Stimulated activated naive CD8-positive, alpha-beta T cell treated with anti-CD3 and anti-CD28 coated beads, Interleukin-15, Interleukin-2, amounts not matched to agents 100 ng/mL and 50 ng/mL, for 24 hours (primary cell): Measurements from ENCODE around the gene MYL4.
"Not testable (repeated sequence)": the region's sequence is repeated elsewhere in the genome, so short reads cannot be mapped to it uniquely, and the experiment has no call there.

ENCODE experiments used
- H3K27ac Mint-ChIP-seq: one replicate; pipeline ENCODE4 v1.8.0; 2021; ENCODE audit warnings: mild to moderate bottlenecking, mixed read lengths
- H3K27me3 Mint-ChIP-seq: one replicate; pipeline ENCODE4 v1.8.0; 2021; ENCODE audit warnings: mixed read lengths
- H3K36me3 Mint-ChIP-seq: one replicate; pipeline ENCODE4 v1.8.0; 2021; ENCODE audit warnings: low read depth, mixed read lengths
- H3K4me1 Mint-ChIP-seq: one replicate; pipeline ENCODE4 v1.8.0; 2021; ENCODE audit warnings: low read depth, mixed read lengths
- H3K4me3 Mint-ChIP-seq: one replicate; pipeline ENCODE4 v1.8.0; 2021; ENCODE audit warnings: mild to moderate bottlenecking, mixed read lengths
- H3K9me3 Mint-ChIP-seq: one replicate; pipeline ENCODE4 v1.8.0; 2021; ENCODE audit warnings: mixed read lengths

The MYL4 gene

GRCh38 chr17:47205419-47205963, 3.7 kb upstream of the MYL4 start:
- Mint-ChIP-seq H3K27me3 (no peaks in the 10 kb centered on the region), H3K36me3 (no peaks in the 10 kb centered on the region), H3K9me3 (no peaks in the 10 kb centered on the region), H3K4me1 (peaks cover 53% of the 10 kb centered on the region), H3K4me3 (peak overlapping the region; percentile 77), H3K27ac (peak overlapping the region; percentile 89)

GRCh38 chr17:47207143-47208067, 1.7 kb upstream of the MYL4 start:
- Mint-ChIP-seq H3K36me3 (no peaks in the 10 kb centered on the region), H3K27me3 (no peaks in the 10 kb centered on the region), H3K4me3 (no peak overlapping the region), H3K4me1 (peaks cover 51% of the 10 kb centered on the region), H3K27ac (no peak overlapping the region), H3K9me3 (no peaks in the 10 kb centered on the region)

GRCh38 chr17:47209499-47209898, 351 bp downstream of the MYL4 start:
- Mint-ChIP-seq H3K4me1 (peaks cover 36% of the 10 kb centered on the region), H3K27me3 (no peaks in the 10 kb centered on the region), H3K9me3 (no peaks in the 10 kb centered on the region), H3K27ac (no peak overlapping the region), H3K4me3 (no peak overlapping the region), H3K36me3 (no peaks in the 10 kb centered on the region)

GRCh38 chr17:47210105-47210504, 957 bp downstream of the MYL4 start:
- Mint-ChIP-seq H3K27ac (no peak overlapping the region), H3K27me3 (no peaks in the 10 kb centered on the region), H3K4me1 (peaks cover 30% of the 10 kb centered on the region), H3K4me3 (no peak overlapping the region), H3K36me3 (no peaks in the 10 kb centered on the region), H3K9me3 (no peaks in the 10 kb centered on the region)

- Mint-ChIP-seq H3K4me3 (no peak overlapping the region), H3K27ac (no peak overlapping the region), H3K36me3 (no peaks in the 10 kb centered on the region), H3K27me3 (no peaks in the 10 kb centered on the region), H3K4me1 (peaks cover 23% of the 10 kb centered on the region), H3K9me3 (no peaks in the 10 kb centered on the region)
These were observed 1.6 kb downstream of the MYL4 start for GRCh38 chr17:47210779-47211178.

- Mint-ChIP-seq H3K9me3 (no peaks in the 10 kb centered on the region), H3K36me3 (no peaks in the 10 kb centered on the region), H3K27me3 (no peaks in the 10 kb centered on the region), H3K4me3 (no peak overlapping the region), H3K4me1 (peaks cover 15% of the 10 kb centered on the region), H3K27ac (no peak overlapping the region)
These were observed 3.3 kb downstream of the MYL4 start for GRCh38 chr17:47212458-47212857.

GRCh38 chr17:47213540-47213939, 4.4 kb downstream of the MYL4 start:
- H3K27me3 Mint-ChIP-seq: no peaks in the 10 kb centered on the region
- H3K27ac Mint-ChIP-seq: no peak overlapping the region
- H3K9me3 Mint-ChIP-seq: no peaks in the 10 kb centered on the region
- H3K36me3 Mint-ChIP-seq: no peaks in the 10 kb centered on the region
- peaks cover 14% of the 10 kb centered on the region for H3K4me1 Mint-ChIP-seq
- H3K4me3 Mint-ChIP-seq: no peak overlapping the region

GRCh38 chr17:47214931-47215330, 5.8 kb downstream of the MYL4 start:
- Mint-ChIP-seq H3K27ac (no peak overlapping the region), H3K36me3 (no peaks in the 10 kb centered on the region), H3K4me3 (no peak overlapping the region), H3K9me3 (no peaks in the 10 kb centered on the region), H3K4me1 (peaks cover 28% of the 10 kb centered on the region), H3K27me3 (no peaks in the 10 kb centered on the region)

- not testable (repeated sequence) for H3K9me3 Mint-ChIP-seq, H3K27me3 Mint-ChIP-seq, H3K4me3 Mint-ChIP-seq, H3K36me3 Mint-ChIP-seq, H3K27ac Mint-ChIP-seq
- H3K4me1 Mint-ChIP-seq: peaks cover 46% of the 10 kb centered on the region
These were observed 7.7 kb downstream of the MYL4 start for GRCh38 chr17:47216821-47217220.

- H3K4me3 Mint-ChIP-seq, H3K36me3 Mint-ChIP-seq, H3K9me3 Mint-ChIP-seq, H3K27me3 Mint-ChIP-seq, H3K27ac Mint-ChIP-seq: not testable (repeated sequence)
- peaks cover 46% of the 10 kb centered on the region for H3K4me1 Mint-ChIP-seq
These were observed 8.1 kb downstream of the MYL4 start for GRCh38 chr17:47217279-47217678.

GRCh38 chr17:47218896-47219430, 9.8 kb downstream of the MYL4 start:
- H3K36me3 Mint-ChIP-seq: peaks cover 1% of the 10 kb centered on the region
- H3K27me3 Mint-ChIP-seq: no peaks in the 10 kb centered on the region
- H3K27ac Mint-ChIP-seq: no peak overlapping the region
- H3K4me1 Mint-ChIP-seq: peaks cover 46% of the 10 kb centered on the region
- peaks cover 6% of the 10 kb centered on the region for H3K9me3 Mint-ChIP-seq
- no peak overlapping the region for H3K4me3 Mint-ChIP-seq

GRCh38 chr17:47219621-47220475, 10.7 kb downstream of the MYL4 start:
- no peak overlapping the region for H3K27ac Mint-ChIP-seq
- H3K9me3 Mint-ChIP-seq: peaks cover 12% of the 10 kb centered on the region
- H3K27me3 Mint-ChIP-seq: no peaks in the 10 kb centered on the region
- no peak overlapping the region for H3K4me3 Mint-ChIP-seq
- peaks cover 46% of the 10 kb centered on the region for H3K4me1 Mint-ChIP-seq
- H3K36me3 Mint-ChIP-seq: peaks cover 7% of the 10 kb centered on the region

- Mint-ChIP-seq H3K27me3 (no peaks in the 10 kb centered on the region), H3K36me3 (peaks cover 7% of the 10 kb centered on the region), H3K4me1 (peaks cover 46% of the 10 kb centered on the region), H3K27ac (no peak overlapping the region), H3K9me3 (peaks cover 12% of the 10 kb centered on the region), H3K4me3 (no peak overlapping the region)
These were observed 11.4 kb downstream of the MYL4 start for GRCh38 chr17:47220531-47220999.

- H3K36me3 Mint-ChIP-seq: peaks cover 7% of the 10 kb centered on the region
- no peak overlapping the region for H3K27ac Mint-ChIP-seq
- peaks cover 12% of the 10 kb centered on the region for H3K9me3 Mint-ChIP-seq
- peaks cover 46% of the 10 kb centered on the region for H3K4me1 Mint-ChIP-seq
- H3K27me3 Mint-ChIP-seq: no peaks in the 10 kb centered on the region
- no peak overlapping the region for H3K4me3 Mint-ChIP-seq
These were observed 12.0 kb downstream of the MYL4 start for GRCh38 chr17:47221154-47221553.

- peaks cover 42% of the 10 kb centered on the region for H3K4me1 Mint-ChIP-seq
- no peak overlapping the region for H3K4me3 Mint-ChIP-seq
- peaks cover 12% of the 10 kb centered on the region for H3K9me3 Mint-ChIP-seq
- no peak overlapping the region for H3K27ac Mint-ChIP-seq
- no peaks in the 10 kb centered on the region for H3K27me3 Mint-ChIP-seq
- peaks cover 7% of the 10 kb centered on the region for H3K36me3 Mint-ChIP-seq
These were observed 12.9 kb downstream of the MYL4 start for GRCh38 chr17:47222047-47222446.
